ENCODE results near the gene ATP6V1F. TPM values are rescaled to one million over a fixed set of nuclear protein-coding genes. Genes with fewer than 3 reads are reported as not detected.

Gene ATP6V1F
- total RNA-seq, 1 experiment from 2014 or later: 115 TPM

- Histone ChIP-seq H2BK120ac (ENCODE audit: low read depth, low read length, poor library complexity, severe bottlenecking) (no peak overlapping the region), H4K8ac (replicated peaks; ENCODE audit: insufficient read length, low read depth, low read length) (no peak overlapping the region), H3K14ac (ENCODE audit: insufficient read depth, low read length) (no peak overlapping the region), H2BK15ac (ENCODE audit: low read depth, low read length) (no peak overlapping the region), H3K79me1 (ENCODE audit: insufficient read depth, low read depth, low read length, poor library complexity, severe bottlenecking) (no peaks in the 10 kb centered on the region), H4K91ac (ENCODE audit: insufficient read length, low read depth, low read length) (no peak overlapping the region), H3K4me2 (ENCODE audit: insufficient read depth, insufficient read length, low read length) (no peak overlapping the region), H3K23me2 (ENCODE audit: insufficient read length, low read depth, low read length, poor library complexity, severe bottlenecking) (no peaks in the 10 kb centered on the region), H2AK5ac (ENCODE audit: insufficient read length, low read length) (no peak overlapping the region), H3K9ac (ENCODE audit: extremely low read depth, insufficient read length, low read length) (no peak overlapping the region), H3K27me3 (ENCODE audit: insufficient read depth, low read length) (no peaks in the 10 kb centered on the region), H3K56ac (ENCODE audit: insufficient read length, low read depth, low read length) (no peak overlapping the region), H2BK20ac (ENCODE audit: low read depth, low read length, poor library complexity, severe bottlenecking) (no peak overlapping the region), H3K9me3 (ENCODE audit: control insufficient read depth, low read depth, low read length) (no peaks in the 10 kb centered on the region), H3T11ph (ENCODE audit: low read length) (no peak overlapping the region), H2AFZ (ENCODE audit: low read length) (no peak overlapping the region), H4K5ac (ENCODE audit: insufficient read length, low read depth, low read length) (no peak overlapping the region), H3K79me2 (ENCODE audit: insufficient read depth, low read length) (no peaks in the 10 kb centered on the region), H3K4me1 (ENCODE audit: insufficient read depth, low read length) (no peaks in the 10 kb centered on the region), H3K27ac (ENCODE audit: insufficient read length, low read depth, low read length) (no peak overlapping the region), H3K23ac (ENCODE audit: insufficient read length, low read depth, low read length) (no peak overlapping the region), H2BK12ac (ENCODE audit: insufficient read length, low read depth, low read length) (no peak overlapping the region), H3K4ac (ENCODE audit: low read depth, low read length) (no peak overlapping the region), H2BK5ac (ENCODE audit: insufficient read length, low read length) (no peak overlapping the region), H4K20me1 (ENCODE audit: control insufficient read depth, insufficient read depth, insufficient read length) (no peaks in the 10 kb centered on the region), H3K18ac (ENCODE audit: insufficient read length, low read depth, low read length) (no peak overlapping the region)
- Mint-ChIP-seq H3K4me3 (no peak overlapping the region), H3K27ac (no peak overlapping the region), H3K36me3 (ENCODE audit: insufficient read depth in 1 of 3, low read depth in 3 of 3) (no peaks in the 10 kb centered on the region; a peak in 1 of 7 replicates), H3K27me3 (ENCODE audit: low read depth) (peaks cover 13% of the 10 kb centered on the region), H3K4me1 (peaks cover 7 to 8% of the 10 kb centered on the region in 2 experiments), H3K9me3 (no peaks in the 10 kb centered on the region)
- no CpG with 5 or more reads among the region's 3 CpGs for WGBS (ENCODE audit: extremely low coverage, insufficient read length, low lambda C conversion rate)
- no peak for TF ChIP-seq CTCF (conservative IDR thresholded peaks at IDR 0.05)
- no peak for DNase-seq
Measured at GRCh38 chr7:128876127-128876526, 13.5 kb downstream of the ATP6V1F start.

Measured in H9 (cell line).